Measurements from ENCODE around the gene FZR1.

FZR1 gene

GRCh38 chr19:3468211-3468610, 37.9 kb upstream of the FZR1 start:
- TF ChIP-seq CTCF (conservative IDR thresholded peaks at IDR 0.05; ENCODE audit: low read length) = no peak
- H3K4me3 ChIP-seq (ENCODE audit: low read length) = no peak overlapping the region
- DNase-seq (ENCODE audit: low read depth) = no peak

- no peak overlapping the region for H3K4me3 ChIP-seq (ENCODE audit: low read length)
- no peak for DNase-seq (ENCODE audit: low read depth)
- peak; percentile 15; the same call in 1 of the 2 replicates for TF ChIP-seq CTCF (conservative IDR thresholded peaks at IDR 0.05; ENCODE audit: low read length)
Measured at GRCh38 chr19:3469638-3470499, 36.2 kb upstream of the FZR1 start.

- no peak overlapping the region for H3K4me3 ChIP-seq (ENCODE audit: low read length)
- peak; percentile 13 for DNase-seq (ENCODE audit: low read depth)
Measured at GRCh38 chr19:3470500-3471128, 35.5 kb upstream of the FZR1 start.

GRCh38 chr19:3471954-3472655, 34.0 kb upstream of the FZR1 start:
- TF ChIP-seq CTCF (conservative IDR thresholded peaks at IDR 0.05; ENCODE audit: low read length) = peak; percentile 77
- no peak overlapping the region for H3K4me3 ChIP-seq (ENCODE audit: low read length)
- no peak for DNase-seq (ENCODE audit: low read depth)

More at GRCh38 chr19:3470500-3471128, 35.5 kb upstream of the FZR1 start:
- TF ChIP-seq CTCF (conservative IDR thresholded peaks at IDR 0.05; ENCODE audit: low read length) = no peak

GRCh38 chr19:3474010-3474409, 32.1 kb upstream of the FZR1 start:
- H3K4me3 ChIP-seq (ENCODE audit: low read length) = no peak overlapping the region
- no peak for DNase-seq (ENCODE audit: low read depth)
- TF ChIP-seq CTCF (conservative IDR thresholded peaks at IDR 0.05; ENCODE audit: low read length) = no peak

GRCh38 chr19:3474614-3475013, 31.5 kb upstream of the FZR1 start:
- no peak for TF ChIP-seq CTCF (conservative IDR thresholded peaks at IDR 0.05; ENCODE audit: low read length)
- DNase-seq (ENCODE audit: low read depth) = no peak
- H3K4me3 ChIP-seq (ENCODE audit: low read length) = no peak overlapping the region
